ENCODE data around the gene WDR27.

- TF ChIP-seq CTCF (IDR thresholded peaks at IDR 0.05) (no peak), POLR2A (IDR thresholded peaks at IDR 0.05) (no peak), POLR2AphosphoS5 (IDR thresholded peaks at IDR 0.05) (no peak), EP300 (IDR thresholded peaks at IDR 0.05) (no peak)
These were observed 188.2 kb downstream of the WDR27 start for GRCh38 chr6:169513478-169514193.

Data from sigmoid colon (tissue), 4 donors.